Left renal pelvis (tissue), 4 donors: ENCODE results near the gene GARNL3. TPM values are rescaled to one million over a fixed set of nuclear protein-coding genes. Genes with fewer than 3 reads are reported as not detected.
A peak's percentile ranks its signal among the peaks of the same experiment; 100 is the strongest.

Experiments used
- DNase-seq, 4 donors: peaks; one replicate each; pipeline ENCODE4 v3.0.0-alpha.2; 2013; ENCODE audit warnings: low read depth in 4 of 4, low spot score in 3 of 4
- polyA plus RNA-seq, 4 donors: library from polyadenylated mRNA; unstranded; fragments of 120-200 nt; gene quantifications; one replicate each; pipeline ENCODE4 v1.2.1, GENCODE V29; 2013; ENCODE audit not compliant: insufficient read length in 4 of 4

GARNL3 gene
- polyA plus RNA-seq, 4 donors, result 13.7 to 30.4 (median 17.1) TPM

GRCh38 chr9:127308652-127309434 lies 44.3 kb downstream of the GARNL3 start:
- no peak for DNase-seq

GRCh38 chr9:127309715-127310114 lies 45.1 kb downstream of the GARNL3 start:
- DNase-seq, result no peak

- no peak for DNase-seq
These were observed 46.7 kb downstream of the GARNL3 start for GRCh38 chr9:127311239-127311741.

- DNase-seq, result no peak
These were observed 48.5 kb downstream of the GARNL3 start for GRCh38 chr9:127313042-127313560.

GRCh38 chr9:127314911-127315310 lies 50.3 kb downstream of the GARNL3 start:
- DNase-seq, result no peak

GRCh38 chr9:127316586-127317323 lies 52.2 kb downstream of the GARNL3 start:
- no peak for DNase-seq

- no peak for DNase-seq
These were observed 54.1 kb downstream of the GARNL3 start for GRCh38 chr9:127318651-127319167.

- no peak for DNase-seq
These were observed 55.0 kb downstream of the GARNL3 start for GRCh38 chr9:127319366-127320114.

- DNase-seq, result no peak
These were observed 55.5 kb downstream of the GARNL3 start for GRCh38 chr9:127320115-127320378.

- DNase-seq, result no peak
These were observed 58.8 kb downstream of the GARNL3 start for GRCh38 chr9:127323393-127323792.

GRCh38 chr9:127330501-127330900 lies 65.9 kb downstream of the GARNL3 start:
- no peak for DNase-seq

GRCh38 chr9:127333221-127334064 lies 68.9 kb downstream of the GARNL3 start:
- DNase-seq, result no peak

GRCh38 chr9:127334725-127335124 lies 70.2 kb downstream of the GARNL3 start:
- DNase-seq, result no peak

- no peak for DNase-seq
These were observed 71.5 kb downstream of the GARNL3 start for GRCh38 chr9:127336086-127336485.

- peak; percentile 44 to 51 (median 49) for DNase-seq
These were observed 72.2 kb downstream of the GARNL3 start for GRCh38 chr9:127336506-127337352.

- no peak for DNase-seq
These were observed 76.1 kb downstream of the GARNL3 start for GRCh38 chr9:127340721-127341120.

GRCh38 chr9:127341152-127341551 lies 76.6 kb downstream of the GARNL3 start:
- no peak for DNase-seq

- DNase-seq, result no peak
These were observed 79.9 kb downstream of the GARNL3 start for GRCh38 chr9:127344368-127345000.

- DNase-seq, result no peak
These were observed 81.0 kb downstream of the GARNL3 start for GRCh38 chr9:127345566-127345965.
